PC-9 (cell line): Measurements from ENCODE around the gene XPO1.

Experiments used
- CTCF ChIP-seq: fragments of 200-600 bp; sonication (generic); conservative IDR thresholded peaks from 2 replicates; pipeline ENCODE4 v1.6.1; 2017; ENCODE audit warnings: mixed run types, antibody characterized with exemption, mild to moderate bottlenecking, moderate library complexity
- EZH2 ChIP-seq: fragments of 200-600 bp; sonication (generic); IDR thresholded peaks from 2 replicates; pipeline ENCODE4 v1.8.0; 2017; ENCODE audit warnings: antibody characterized with exemption, low read depth

- TF ChIP-seq EZH2: no peak
- TF ChIP-seq CTCF: no peak
Measured at GRCh38 chr2:61434314-61434713, 103.8 kb downstream of the XPO1 start.
